ENCODE measurements around the gene NASP. TPM values are rescaled to one million over a fixed set of nuclear protein-coding genes. Genes with fewer than 3 reads are reported as not detected.

NASP gene
- total RNA-seq, 2 donors from 2014 or later, result 36.7 to 45.5 TPM

DNA sequence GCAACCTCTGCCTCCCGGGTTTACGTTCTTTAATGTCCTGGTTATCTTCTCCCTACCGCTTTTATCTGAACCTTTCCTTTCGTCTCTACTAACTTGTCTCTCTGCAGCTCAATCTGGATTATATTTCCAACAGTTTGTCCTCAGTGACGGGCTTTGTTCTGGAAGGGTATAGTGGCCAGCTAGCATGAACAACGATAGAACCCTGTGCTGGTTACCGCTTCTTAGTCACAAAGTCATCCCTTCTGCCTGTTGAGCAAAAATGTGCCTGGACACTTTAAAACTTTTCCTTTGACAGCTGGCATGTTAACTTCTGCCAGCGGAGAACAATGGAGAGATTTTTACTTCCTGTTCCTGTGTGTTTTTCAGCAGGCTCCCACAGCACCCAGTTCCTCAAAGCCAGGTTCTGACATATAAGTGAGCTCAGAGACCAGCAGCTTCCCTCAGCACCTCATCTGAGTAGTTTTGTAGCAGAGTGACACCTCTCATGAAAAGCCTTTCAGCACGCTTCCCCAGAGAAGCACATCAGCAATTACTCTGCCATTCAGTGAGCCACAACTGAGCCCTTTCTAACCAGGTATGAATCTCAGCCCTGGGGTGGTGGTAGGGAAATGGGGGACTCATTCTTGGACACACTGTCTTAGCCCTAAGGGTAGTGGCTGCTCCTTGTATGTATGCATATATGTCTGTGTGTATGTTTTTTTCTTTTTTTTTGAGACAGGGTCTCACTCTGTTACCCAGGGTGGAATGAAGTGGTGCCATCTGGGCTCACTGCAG is 63.6 kb downstream of the NASP start:
- no peak for DNase-seq (ENCODE audit: low spot score)
- intact Hi-C loops (cut with DNase I), result no loop called here

DNA sequence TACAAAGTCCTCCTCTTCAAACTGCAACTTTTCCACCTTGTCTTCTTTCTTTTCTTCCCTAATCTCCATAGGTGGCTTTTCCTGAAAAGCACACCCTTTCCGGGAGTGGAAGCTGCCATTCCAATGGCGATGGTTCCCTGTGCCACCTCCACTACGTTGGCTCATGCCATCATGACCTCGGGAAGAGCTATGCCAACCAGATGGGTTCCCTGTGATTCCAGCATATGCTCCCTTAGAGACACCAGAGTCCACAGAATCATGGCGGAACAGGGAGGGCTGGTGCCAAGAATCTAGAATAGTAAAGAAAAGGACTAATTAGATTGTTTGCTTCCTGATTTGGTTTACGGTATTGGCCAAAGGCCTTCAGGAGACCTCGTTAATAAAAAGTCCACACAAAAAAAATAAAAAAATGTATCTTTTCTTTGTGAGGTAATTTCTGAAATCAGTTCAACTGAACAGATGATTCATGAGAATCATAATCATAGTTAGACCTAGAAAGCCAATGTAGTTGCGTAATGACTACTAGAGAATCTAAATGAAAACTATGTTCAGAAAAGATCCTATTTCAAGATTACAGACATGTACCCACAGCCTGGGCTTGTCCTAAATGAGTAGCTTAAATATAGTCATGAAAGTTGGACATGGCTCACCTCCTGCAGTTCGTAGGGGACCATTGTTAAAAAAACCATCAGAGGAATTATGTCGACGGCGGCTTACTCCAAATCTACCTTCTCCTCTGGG is 70.9 kb downstream of the NASP start:
- DNase-seq (ENCODE audit: low spot score), result no peak
- intact Hi-C loops (cut with DNase I), result no loop called here

GRCh38 chr1:45656573-45657226 is 72.9 kb downstream of the NASP start:
- DNase-seq (ENCODE audit: low spot score), result no peak
- intact Hi-C loops (cut with DNase I), result no loop called here

GRCh38 chr1:45658171-45658570 is 74.3 kb downstream of the NASP start:
- intact Hi-C loops (cut with DNase I), result no loop called here
- DNase-seq (ENCODE audit: low spot score), result no peak

GRCh38 chr1:45659222-45659621 is 75.4 kb downstream of the NASP start:
- DNase-seq (ENCODE audit: low spot score), result no peak
- intact Hi-C loops (cut with DNase I), result no loop called here

GRCh38 chr1:45660336-45660735 is 76.5 kb downstream of the NASP start:
- intact Hi-C loops (cut with DNase I), result no loop called here
- no peak for DNase-seq (ENCODE audit: low spot score)

DNA sequence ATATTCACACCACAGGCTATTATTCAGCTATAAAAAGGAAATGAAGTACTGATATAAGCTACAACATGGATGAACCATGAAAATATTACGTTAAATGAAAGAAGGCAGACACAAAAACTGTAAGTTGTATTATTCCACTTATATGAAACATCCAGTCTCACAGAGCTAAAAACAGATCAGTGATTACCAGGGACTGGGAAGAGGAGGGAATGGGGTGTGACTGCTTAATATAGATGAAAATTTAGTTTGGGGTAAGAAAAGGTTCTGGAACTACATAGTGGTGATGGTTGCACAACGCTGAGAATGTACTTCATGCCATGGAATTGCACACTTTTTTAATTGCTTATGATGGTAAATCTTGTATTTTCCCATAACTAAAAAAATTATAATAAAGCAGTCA is 83.0 kb downstream of the NASP start:
- intact Hi-C loops (cut with DNase I), result no loop called here

DNA sequence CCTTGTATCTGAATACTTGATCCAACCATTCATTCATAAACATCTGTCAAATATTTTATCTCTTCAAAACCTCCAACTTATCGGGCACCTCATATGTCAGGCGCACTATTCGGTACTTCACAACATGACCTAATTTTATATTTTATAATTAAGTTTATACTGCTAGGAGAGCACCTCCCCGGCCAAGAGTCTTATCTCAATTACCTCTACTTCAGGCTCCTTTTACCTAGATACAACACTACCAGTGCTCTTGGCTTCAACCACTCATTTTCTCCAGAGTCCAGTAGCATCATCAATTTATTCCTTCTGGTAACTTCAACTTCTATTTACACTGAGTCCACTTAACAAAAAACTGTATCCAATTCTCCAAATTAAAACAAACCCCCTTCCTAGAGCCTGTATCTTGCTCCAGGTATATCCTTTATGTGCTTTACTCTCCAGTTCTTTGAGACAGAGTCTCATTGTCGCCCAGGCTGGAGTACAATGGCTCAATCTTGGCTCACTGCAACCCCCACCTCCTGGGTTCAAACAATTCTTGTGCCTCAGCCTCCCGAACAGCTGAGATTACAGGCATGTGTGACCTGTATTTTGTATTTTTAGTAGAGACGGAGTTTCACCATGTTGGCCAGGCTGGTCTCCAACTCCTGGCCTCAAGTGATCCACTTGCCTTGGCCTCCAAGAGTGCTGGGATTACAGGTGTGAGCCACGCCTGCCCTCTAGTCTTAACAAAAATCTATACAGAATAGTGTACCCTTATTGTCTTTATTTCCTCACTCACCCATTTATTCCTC is 83.7 kb downstream of the NASP start:
- intact Hi-C loops (cut with DNase I), result no loop called here
- DNase-seq (ENCODE audit: low spot score), result no peak

More for the DNA sequence above, 83.0 kb downstream of the NASP start:
- DNase-seq (ENCODE audit: low spot score), result no peak

Other genes starting within 250 kb of the NASP start
- 1 to 10 TPM; 5.8 to 7.0 TPM for gene TOE1, start 243.9 kb upstream of the NASP start, total RNA-seq
- 10 to 100 TPM; 15.1 to 15.7 TPM for gene MUTYH, start 243.6 kb upstream of the NASP start, total RNA-seq
- 1 to 10 TPM; 2.8 to 3.0 TPM for gene TESK2, start 92.9 kb upstream of the NASP start, total RNA-seq
- gene CCDC163, start 84.0 kb upstream of the NASP start, total RNA-seq, result 1 to 10 TPM; 2.5 to 2.9 TPM
- gene MMACHC, start 83.7 kb upstream of the NASP start, total RNA-seq, result 1 to 10 TPM; 2.8 to 3.9 TPM
- 100 to 1,000 TPM; 255 to 329 TPM for gene PRDX1, start 62.2 kb upstream of the NASP start, total RNA-seq
- gene AKR1A1, start 33.2 kb upstream of the NASP start, total RNA-seq, result 100 to 1,000 TPM in 1 of 2 donors, 10 to 100 TPM in 1; 97.2 to 119 TPM
- 1 to 10 TPM; 1.5 to 2.3 TPM for gene CCDC17, start 40.0 kb downstream of the NASP start, total RNA-seq
- gene GPBP1L1, start 102.5 kb downstream of the NASP start, total RNA-seq, result 10 to 100 TPM; 75.9 to 83.4 TPM
- gene TMEM69, start 104.1 kb downstream of the NASP start, total RNA-seq, result 10 to 100 TPM; 10.5 to 12.6 TPM
- gene IPP, start 166.6 kb downstream of the NASP start, total RNA-seq, result 10 to 100 TPM; 11.3 to 13.1 TPM
- 10 to 100 TPM; 35.4 to 44.9 TPM for gene MAST2, start 219.6 kb downstream of the NASP start, total RNA-seq